ENCODE measurements around the gene RYR3.

RYR3 gene

DNA sequence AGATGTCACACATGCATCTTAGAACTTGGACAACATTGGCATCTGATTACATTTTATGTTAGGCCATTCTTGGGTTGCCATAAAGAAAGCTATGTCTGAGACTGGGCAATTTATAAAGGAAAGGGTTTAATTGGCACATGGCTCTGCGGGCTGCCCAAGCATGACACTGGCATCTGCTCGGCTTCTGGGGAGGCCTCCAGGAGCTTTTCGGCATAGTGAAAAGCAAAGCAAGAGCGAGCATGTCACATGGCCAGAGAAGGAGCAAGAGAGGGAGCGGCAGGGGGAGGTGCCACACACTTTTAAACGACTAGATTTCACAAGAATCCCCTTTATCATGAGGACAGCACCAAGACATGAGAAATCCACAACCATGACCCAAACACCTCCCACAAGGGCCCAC, 11.3 kb downstream of the RYR3 start:
- no peak for DNase-seq

DNA sequence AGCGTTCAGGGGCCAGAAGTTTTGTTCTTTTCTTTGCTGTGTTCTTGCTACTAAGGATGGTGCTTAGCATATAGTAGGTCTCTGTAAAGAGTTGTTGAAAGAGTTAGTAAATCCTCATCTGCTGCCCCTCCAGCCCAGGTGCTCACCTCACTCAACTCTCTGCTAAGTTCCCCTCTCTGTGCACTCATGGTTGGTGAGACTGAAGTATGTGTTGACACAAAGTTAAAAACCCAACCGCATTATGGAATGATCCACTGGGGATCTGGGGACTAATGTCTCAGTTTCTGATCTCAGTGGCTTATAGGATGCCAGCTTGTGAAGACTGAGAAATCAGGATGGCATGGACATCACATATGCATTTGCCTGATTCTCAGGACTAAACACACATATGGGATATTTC, 13.8 kb downstream of the RYR3 start:
- DNase-seq, result no peak

GRCh38 chr15:33326908-33327307, 16.1 kb downstream of the RYR3 start:
- no peak for DNase-seq

- no peak for DNase-seq
Observed at GRCh38 chr15:33328106-33328505, 17.3 kb downstream of the RYR3 start.

GRCh38 chr15:33329457-33329856, 18.7 kb downstream of the RYR3 start:
- DNase-seq, result no peak

DNA sequence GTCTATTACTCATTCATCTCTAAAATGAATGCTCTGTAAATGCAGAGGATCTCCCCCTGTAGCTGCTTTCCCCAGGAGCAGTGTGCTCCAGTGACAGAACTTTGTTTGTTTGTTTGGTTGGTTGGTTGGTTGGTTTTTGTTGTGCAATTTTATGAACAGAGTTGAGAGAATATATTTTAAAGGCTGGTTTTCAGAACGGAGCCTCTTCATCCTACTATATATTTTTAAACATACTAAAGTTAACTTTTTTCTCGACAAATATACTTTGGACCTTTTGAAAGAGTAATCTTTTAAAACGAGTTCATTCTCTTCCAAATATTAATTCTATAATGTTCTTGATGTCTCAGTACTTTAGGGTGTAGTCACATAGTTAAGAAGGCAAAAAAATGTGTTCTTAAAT, 20.2 kb downstream of the RYR3 start:
- DNase-seq, result no peak

DNA sequence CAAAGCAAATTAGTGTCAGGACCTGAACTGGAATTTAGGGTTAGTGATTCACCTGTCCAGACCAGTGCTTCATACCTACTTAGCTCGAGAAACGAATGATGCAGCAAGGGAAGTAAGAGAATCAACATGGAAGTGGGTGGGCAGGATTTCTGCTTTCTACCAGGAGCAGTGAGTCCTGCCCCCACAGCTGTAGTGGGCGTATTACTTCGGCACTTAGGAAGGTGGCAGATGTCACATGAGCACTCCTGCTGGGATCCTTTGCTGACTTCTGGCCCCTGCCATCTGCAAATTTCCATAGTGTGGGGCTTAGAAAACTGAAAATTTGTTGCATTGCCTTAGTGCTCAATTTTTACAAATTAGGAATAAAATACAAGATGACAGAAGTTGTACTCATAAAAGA, 31.2 kb downstream of the RYR3 start:
- DNase-seq, result no peak

DNA sequence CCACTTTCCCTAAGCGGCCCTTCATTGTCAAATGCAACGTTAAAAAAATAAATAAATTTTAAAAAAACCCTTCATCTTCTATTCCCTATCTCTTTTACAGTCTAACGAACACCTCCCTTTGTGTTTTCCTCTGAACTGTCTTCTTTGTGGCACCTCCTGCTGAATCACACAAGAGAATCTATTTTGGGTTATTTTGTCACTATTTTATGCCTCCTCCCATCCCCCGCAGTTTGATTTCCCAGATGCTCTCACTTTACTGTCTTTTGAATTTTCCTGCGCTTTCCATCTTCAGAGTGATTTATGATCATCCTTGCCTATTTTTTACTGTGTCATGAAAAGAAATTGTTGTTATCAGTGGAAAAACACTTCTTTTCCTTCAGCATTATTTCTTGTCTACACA, 32.5 kb downstream of the RYR3 start:
- DNase-seq, result no peak

GRCh38 chr15:33344111-33344510, 33.3 kb downstream of the RYR3 start:
- DNase-seq, result no peak

DNA sequence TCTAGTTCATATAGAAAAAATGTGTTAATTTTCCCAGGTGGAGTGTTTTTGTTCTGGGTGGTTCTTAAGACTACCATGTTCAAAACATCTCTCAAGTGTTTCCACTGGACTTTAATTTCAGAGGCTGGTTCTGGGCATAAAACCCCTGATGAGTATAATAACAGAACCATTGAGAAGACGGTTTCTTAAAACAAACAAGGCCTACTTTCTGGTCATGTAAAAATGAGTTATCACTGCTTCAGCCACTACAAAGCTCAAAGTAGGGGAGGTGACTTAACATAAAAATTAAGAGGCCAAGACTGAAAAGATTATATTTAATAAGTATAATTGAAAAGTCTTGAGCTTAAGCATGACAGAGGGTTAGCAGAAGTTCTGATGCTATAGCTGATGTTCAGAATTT, 33.8 kb downstream of the RYR3 start:
- DNase-seq, result no peak

DNA sequence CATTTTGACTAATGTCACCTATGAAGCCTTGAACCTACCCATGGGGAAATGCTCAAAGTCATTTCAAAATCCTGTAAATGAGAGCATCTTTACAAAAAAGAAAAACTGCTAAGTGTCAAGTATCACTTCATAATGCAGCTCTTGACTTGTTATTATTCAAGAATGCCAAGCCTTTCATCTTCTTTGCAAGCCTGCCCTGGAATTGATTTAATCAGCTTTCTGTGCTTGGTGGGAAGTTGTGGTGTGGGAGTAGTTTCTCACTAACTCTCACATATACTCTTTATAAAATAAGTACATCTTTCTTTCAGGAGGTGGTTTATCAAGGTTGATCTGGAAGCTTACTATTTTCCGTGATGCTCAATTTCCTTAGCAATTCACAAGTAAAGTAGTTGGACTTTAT, 43.6 kb downstream of the RYR3 start:
- no peak for DNase-seq

DNA sequence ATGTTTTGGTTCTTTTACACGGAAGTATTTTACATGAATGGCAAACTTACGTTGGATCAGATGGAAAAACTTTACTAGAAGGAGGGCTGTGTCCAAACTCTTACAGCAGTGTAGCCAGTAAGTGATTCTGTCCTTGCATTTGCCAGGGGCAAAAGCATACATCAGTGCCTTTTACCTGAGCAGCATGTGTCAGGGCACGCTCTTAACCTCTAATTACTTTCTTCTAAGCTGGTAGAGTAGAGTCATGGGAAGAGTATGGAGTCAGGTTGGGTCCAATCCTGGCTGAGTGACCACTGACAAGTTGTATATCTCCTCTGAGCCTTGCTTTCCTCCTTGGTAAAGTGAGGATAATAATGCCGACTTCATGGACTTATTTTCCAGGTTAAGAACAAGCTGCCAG, 47.1 kb downstream of the RYR3 start:
- no peak for DNase-seq

DNA sequence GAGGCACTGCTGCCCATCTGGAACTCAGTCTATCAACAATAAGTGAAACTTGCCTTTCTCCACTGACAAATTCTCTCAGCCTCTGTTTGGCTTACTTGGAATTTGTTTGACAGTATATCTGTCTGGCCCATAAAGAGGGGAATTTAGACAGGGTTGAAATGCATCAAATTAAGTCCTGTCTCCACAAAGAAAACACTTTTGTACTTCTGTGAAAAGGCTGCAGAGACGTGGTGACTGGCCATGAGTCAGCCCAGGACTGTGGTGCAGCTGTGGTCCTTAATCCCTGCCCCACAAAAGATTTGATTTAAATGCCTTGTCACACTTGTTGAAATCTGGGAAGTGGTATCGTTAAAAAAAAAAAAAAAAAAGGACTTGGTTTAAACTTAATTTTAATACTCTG, 47.5 kb downstream of the RYR3 start:
- no peak for DNase-seq

DNA sequence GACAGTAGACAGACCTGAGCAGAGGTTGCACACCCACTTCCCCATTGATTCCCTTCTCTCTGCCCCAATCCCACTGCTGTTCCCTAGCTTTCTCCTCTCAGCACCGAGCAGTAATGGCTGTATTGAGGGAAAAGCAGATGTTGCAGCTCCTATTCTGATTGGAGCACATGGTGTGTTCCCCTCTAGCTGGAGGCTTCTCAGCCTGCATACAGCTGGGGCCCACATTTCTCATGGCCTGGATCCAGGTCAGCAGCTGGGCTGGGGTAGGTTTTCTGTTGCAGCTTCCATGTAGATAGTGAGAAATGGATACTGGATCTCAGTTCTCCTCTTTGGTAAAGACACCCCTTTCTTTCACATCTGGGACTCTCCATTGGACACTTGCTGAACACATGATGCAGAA, 50.1 kb downstream of the RYR3 start:
- DNase-seq, result no peak

DNA sequence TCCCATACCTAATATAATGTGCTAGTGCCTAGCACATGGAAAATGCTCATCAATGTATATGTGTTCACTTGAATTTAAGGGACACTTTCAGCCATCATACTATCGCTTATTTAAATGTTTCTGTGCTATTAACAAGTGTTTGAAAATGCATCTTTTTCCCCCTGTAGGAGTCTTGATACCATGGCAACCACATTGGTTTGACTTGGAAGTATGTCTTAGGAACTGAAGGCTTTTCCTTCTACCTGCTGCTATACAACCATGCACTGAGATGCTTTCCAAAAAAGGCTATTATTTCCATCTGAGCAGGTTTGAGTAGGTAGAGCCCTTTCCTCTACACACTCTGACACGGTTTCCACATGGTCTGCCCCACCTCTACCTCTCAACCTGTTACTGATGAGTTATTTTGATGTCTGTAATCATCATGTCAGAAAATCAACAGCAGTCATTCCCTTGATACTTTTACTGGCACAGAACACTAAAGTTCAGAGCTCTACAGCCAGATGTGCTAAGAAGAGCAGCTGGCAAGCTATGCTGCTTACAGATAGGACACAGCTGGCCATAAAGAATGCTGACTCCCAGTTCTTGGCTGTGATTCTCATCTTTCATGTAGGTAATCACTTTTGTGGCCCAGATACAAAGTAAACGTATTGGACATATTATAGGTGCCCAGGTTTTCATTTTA, 59.3 kb downstream of the RYR3 start:
- no peak for DNase-seq

DNA sequence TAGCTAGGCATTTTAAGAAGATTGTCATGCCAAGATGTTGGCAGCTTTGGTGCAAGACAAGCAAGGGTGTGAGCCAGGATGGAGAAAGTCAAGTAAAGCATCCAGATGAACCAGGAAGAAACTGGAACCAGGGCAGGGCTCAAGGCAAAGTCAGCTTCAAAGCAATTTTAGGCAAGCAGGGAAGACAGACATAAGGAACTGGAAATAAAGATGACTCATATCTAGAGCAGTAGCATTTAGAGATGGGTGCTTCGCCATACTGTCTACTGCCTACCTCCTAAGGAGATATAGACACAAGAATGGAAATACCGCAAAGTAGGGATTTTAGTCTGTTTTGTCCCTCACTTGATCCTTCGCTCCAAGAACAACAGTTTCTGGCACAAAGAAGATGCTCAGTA, 59.9 kb downstream of the RYR3 start:
- DNase-seq, result no peak

DNA sequence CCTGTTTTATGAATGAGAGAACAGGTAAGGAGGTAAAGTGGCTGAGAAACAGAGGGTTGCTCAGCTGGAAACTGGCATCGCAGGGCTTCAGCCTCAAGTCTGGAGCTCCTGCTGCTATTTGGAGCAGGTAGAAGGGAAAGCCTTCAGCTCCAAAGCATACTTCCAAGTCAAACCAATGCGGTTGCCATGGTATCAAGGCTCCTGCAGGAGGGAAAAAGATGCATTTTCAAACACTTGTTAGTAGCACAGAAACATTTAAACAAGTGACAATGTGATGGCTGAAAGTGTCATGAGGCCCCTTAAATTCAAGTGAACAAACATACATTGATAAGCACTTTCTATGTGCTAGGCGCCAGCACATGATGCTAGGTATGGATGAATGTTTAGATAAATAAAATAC, 60.4 kb downstream of the RYR3 start:
- DNase-seq, result no peak

DNA sequence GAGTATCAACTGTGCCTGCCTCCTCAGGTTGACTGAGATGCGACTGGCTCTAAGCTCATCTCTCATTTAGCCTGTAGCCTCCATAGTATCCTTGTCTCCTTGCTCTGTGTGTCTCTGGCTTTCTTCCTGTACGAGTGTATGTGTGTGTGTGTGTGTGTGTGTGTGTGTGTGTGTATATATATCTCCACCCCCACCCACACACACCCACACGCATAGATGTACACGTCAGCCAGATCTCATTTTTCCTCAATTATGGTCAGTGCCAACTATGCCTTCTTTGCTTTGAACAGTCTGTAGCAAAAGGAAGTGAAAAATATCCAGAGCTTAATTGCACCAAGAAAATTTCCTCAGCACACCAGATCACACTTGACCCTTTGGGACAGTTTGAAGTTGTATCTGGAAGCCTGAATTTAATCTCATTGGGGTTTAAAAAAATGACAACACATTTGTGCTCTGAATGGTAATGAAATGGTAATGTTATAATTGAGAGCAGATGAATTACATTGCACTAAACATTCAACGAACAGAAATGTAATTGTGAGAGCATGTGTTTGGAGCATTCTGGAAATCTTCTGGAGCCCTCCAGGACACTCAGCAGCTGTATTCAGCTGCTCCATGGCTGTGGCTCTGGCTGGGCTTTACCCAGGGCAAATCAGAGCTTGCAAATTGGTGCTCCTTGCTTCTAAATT, 63.6 kb downstream of the RYR3 start:
- no peak for DNase-seq

DNA sequence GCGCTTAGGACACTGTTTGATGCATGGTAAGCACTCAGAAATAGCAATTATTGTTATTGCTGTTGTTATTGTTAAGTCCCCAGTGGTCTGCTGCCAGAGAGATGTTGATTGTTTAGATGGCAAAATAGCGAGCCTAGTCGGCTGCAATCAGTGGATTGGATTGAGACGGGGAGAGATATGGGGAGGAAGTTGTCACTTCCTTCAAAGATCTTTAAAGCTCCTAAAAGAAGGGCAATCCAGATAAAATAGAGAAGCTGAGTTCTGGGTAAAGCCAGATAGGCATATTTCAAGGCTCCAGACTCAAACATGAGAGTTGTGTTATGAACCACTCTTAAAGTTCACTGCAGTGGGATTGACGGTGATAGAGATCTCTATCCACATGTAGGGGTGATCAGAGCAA, 64.5 kb downstream of the RYR3 start:
- DNase-seq, result no peak

- DNase-seq, result no peak
Observed at GRCh38 chr15:33377204-33377603, 66.4 kb downstream of the RYR3 start.

DNA sequence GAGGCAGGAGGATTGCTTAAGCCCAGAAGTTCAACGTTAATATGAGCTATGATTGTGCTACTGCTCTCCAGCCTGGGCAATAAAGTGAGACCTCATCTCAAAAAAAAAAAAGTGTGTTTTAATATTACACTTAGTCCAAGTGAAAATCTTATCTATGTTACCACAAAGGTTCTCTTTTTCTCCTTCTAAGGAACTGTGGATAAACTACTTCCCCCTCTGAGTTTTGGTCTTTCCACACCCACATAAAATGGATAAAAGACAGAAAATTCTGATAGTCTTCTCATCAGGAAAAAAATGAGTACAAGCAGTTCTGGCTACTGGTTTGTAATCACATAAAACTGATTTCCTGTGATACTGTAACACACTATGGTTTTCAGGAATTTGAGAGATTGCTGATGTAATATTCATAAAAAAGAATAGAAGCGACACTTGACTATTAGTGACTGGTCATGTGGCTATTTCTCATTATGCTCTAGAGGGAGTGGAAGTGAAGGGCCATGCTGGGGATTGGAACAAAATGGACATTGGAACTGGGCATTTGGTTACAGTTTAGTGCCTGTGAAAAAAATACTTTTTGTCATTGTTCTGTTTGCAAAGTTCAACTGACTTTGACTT, 68.2 kb downstream of the RYR3 start:
- DNase-seq, result no peak

GRCh38 chr15:33380406-33380805, 69.6 kb downstream of the RYR3 start:
- DNase-seq, result no peak

DNA sequence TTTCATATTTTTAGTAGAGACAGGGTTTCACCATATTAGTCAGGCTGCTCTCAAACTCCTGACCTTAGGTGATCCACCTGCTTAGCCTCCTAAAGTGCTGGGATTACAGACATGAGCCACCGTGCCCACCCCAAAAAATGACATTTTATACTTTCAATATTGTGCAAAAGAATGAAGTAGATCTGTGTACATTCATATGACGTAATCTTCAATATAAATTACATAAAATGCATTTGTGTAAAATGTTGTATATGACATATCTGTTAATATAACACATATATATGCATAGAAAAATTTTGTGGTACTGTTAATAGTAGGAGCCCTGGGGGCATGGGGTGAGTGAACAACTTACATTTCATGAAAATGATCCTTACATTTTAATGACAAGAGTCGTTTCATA, 71.7 kb downstream of the RYR3 start:
- DNase-seq, result no peak

- no peak for DNase-seq
Observed at GRCh38 chr15:33384307-33384706, 73.5 kb downstream of the RYR3 start.

- DNase-seq, result no peak
Observed at GRCh38 chr15:33392453-33392852, 81.7 kb downstream of the RYR3 start.

Measured in stimulated activated CD4-positive, alpha-beta T cell treated with anti-CD3 and anti-CD28 coated beads, Interleukin-15, amount 100 ng/mL, for 24 hours (primary cell).